HEK293 (cell line): ENCODE results near the gene DCAF5.

Experiments used
- CTCF ChIA-PET: fragments of 350-600 bp; formaldehyde crosslinking; extraction: SDS; loops from one replicate; lab custom pipeline; 2021; ENCODE audit warnings: antibody characterized with exemption; lab: Yijun Ruan, JAX
- POLR2A ChIA-PET: fragments of 300-600 bp; formaldehyde crosslinking; extraction: SDS; loops from one replicate; lab custom pipeline; 2020; ENCODE audit warnings: antibody characterized with exemption, inconsistent platforms; lab: Yijun Ruan, JAX
- H3K27ac ChIP-seq: fragments of 200-500 bp; sonication (Bioruptor generic); 2 replicates; pipeline ENCODE4 v1.5.1; 2014; ENCODE audit warnings: low read depth, low read length, control low read depth, inconsistent platforms; ENCODE audit errors: extremely low read depth
- H3K36me3 ChIP-seq, 2 experiments: fragments of 200-500 bp in 1 of 2; sonication (Bioruptor generic) in 1 of 2; 1 replicate in 1 of 2; 2 replicates in 1 of 2; pipeline ENCODE4 v1.5.1; 2014 to 2017; ENCODE audit warnings: inconsistent platforms in 2 of 2, low read length in 2 of 2; ENCODE audit not compliant: control insufficient read depth in 2 of 2, insufficient read depth in 1 of 2
- H3K4me1 ChIP-seq: fragments of 200-500 bp; sonication (Bioruptor generic); 2 replicates; pipeline ENCODE4 v1.5.1; 2014; ENCODE audit warnings: mild to moderate bottlenecking, low read length, inconsistent platforms; ENCODE audit not compliant: control insufficient read depth, insufficient read depth
- H3K4me3 ChIP-seq: 2 replicates; pipeline ENCODE4 v1.5.1; 2011; ENCODE audit warnings: low read depth, mild to moderate bottlenecking, control low read depth, low read length, moderate library complexity
- H3K9me3 ChIP-seq: fragments of 200-500 bp; sonication (Bioruptor generic); 2 replicates; pipeline ENCODE4 v1.5.1; 2014; ENCODE audit warnings: low read depth, low read length, inconsistent platforms; ENCODE audit not compliant: control insufficient read depth, insufficient read depth
- GLIS1 ChIP-seq: fragments of 450-650 bp; formaldehyde crosslinking; IDR thresholded peaks from 2 replicates; pipeline ENCODE4 v1.5.1; 2016; ENCODE audit warnings: missing biosample characterization, missing genetic modification characterization
- KLF10 ChIP-seq: fragments of 450-650 bp; IDR thresholded peaks from 2 replicates; pipeline ENCODE4 v1.5.1; 2018; ENCODE audit warnings: missing biosample characterization, mild to moderate bottlenecking, missing genetic modification characterization
- WT1 ChIP-seq: fragments of 450-650 bp; formaldehyde crosslinking; IDR thresholded peaks from 2 replicates; pipeline ENCODE4 v1.5.1; 2016; ENCODE audit warnings: missing biosample characterization, missing genetic modification characterization
- YY2 ChIP-seq: fragments of 450-650 bp; formaldehyde crosslinking; IDR thresholded peaks from 2 replicates; pipeline ENCODE4 v1.5.1; 2016; ENCODE audit warnings: missing biosample characterization, missing genetic modification characterization
- ZEB2 ChIP-seq: fragments of 450-650 bp; formaldehyde crosslinking; IDR thresholded peaks from 2 replicates; pipeline ENCODE4 v1.5.1; 2016; ENCODE audit warnings: missing biosample characterization, missing genetic modification characterization
- ZNF121 ChIP-seq: fragments of 450-650 bp; formaldehyde crosslinking; IDR thresholded peaks from 2 replicates; pipeline ENCODE4 v1.5.1; 2016; ENCODE audit warnings: missing biosample characterization, missing genetic modification characterization
- ZNF133 ChIP-seq: fragments of 450-650 bp; formaldehyde crosslinking; IDR thresholded peaks from 2 replicates; pipeline ENCODE4 v1.5.1; 2016; ENCODE audit warnings: missing biosample characterization, missing genetic modification characterization
- ZNF501 ChIP-seq: fragments of 450-650 bp; formaldehyde crosslinking; IDR thresholded peaks from 2 replicates; pipeline ENCODE4 v1.5.1; 2016; ENCODE audit warnings: missing biosample characterization, missing genetic modification characterization
- ZNF521 ChIP-seq: fragments of 450-650 bp; formaldehyde crosslinking; IDR thresholded peaks from 2 replicates; pipeline ENCODE4 v1.5.1; 2017; ENCODE audit warnings: missing biosample characterization, mild to moderate bottlenecking, missing genetic modification characterization
- ZNF544 ChIP-seq: fragments of 450-650 bp; formaldehyde crosslinking; IDR thresholded peaks from 2 replicates; pipeline ENCODE4 v1.5.0; 2017; ENCODE audit warnings: missing biosample characterization, missing genetic modification characterization
- ZNF629 ChIP-seq: fragments of 450-650 bp; formaldehyde crosslinking; IDR thresholded peaks from 2 replicates; pipeline ENCODE4 v1.5.1; 2017; ENCODE audit warnings: missing biosample characterization, missing genetic modification characterization
- ZNF701 ChIP-seq: fragments of 450-650 bp; formaldehyde crosslinking; IDR thresholded peaks from 2 replicates; pipeline ENCODE4 v1.5.1; 2016; ENCODE audit warnings: missing biosample characterization, missing genetic modification characterization
- TF ChIP-seq, protein P1 (sequence below): fragments of 450-650 bp; formaldehyde crosslinking; IDR thresholded peaks from 2 replicates; pipeline ENCODE4 v1.5.1; 2016; ENCODE audit warnings: missing biosample characterization, missing genetic modification characterization
- TF ChIP-seq, protein P2 (sequence below): fragments of 450-650 bp; formaldehyde crosslinking; IDR thresholded peaks from 2 replicates; pipeline ENCODE4 v1.5.1; 2016; ENCODE audit warnings: missing biosample characterization, missing genetic modification characterization
- TF ChIP-seq, protein P3 (sequence below): fragments of 450-650 bp; IDR thresholded peaks from 2 replicates; pipeline ENCODE4 v1.5.1; 2018; ENCODE audit warnings: missing biosample characterization, mild to moderate bottlenecking, missing genetic modification characterization
- TF ChIP-seq, protein P4 (sequence below): fragments of 450-650 bp; formaldehyde crosslinking; IDR thresholded peaks from 2 replicates; pipeline ENCODE4; 2016; ENCODE audit warnings: missing biosample characterization, missing genetic modification characterization
- TF ChIP-seq, protein P5 (sequence below): fragments of 450-650 bp; formaldehyde crosslinking; IDR thresholded peaks from 2 replicates; pipeline ENCODE4 v1.5.1; 2016; ENCODE audit warnings: missing biosample characterization, missing genetic modification characterization, low read depth
- TF ChIP-seq, protein P6 (sequence below): fragments of 450-650 bp; formaldehyde crosslinking; IDR thresholded peaks from 2 replicates; pipeline ENCODE4 v1.5.1; 2016; ENCODE audit warnings: missing biosample characterization, missing genetic modification characterization
- TF ChIP-seq, protein P7 (sequence below): fragments of 450-650 bp; formaldehyde crosslinking; IDR thresholded peaks from 2 replicates; pipeline ENCODE4 v1.5.1; 2016; ENCODE audit warnings: missing biosample characterization, missing genetic modification characterization, borderline replicate concordance

Gene DCAF5

DNA sequence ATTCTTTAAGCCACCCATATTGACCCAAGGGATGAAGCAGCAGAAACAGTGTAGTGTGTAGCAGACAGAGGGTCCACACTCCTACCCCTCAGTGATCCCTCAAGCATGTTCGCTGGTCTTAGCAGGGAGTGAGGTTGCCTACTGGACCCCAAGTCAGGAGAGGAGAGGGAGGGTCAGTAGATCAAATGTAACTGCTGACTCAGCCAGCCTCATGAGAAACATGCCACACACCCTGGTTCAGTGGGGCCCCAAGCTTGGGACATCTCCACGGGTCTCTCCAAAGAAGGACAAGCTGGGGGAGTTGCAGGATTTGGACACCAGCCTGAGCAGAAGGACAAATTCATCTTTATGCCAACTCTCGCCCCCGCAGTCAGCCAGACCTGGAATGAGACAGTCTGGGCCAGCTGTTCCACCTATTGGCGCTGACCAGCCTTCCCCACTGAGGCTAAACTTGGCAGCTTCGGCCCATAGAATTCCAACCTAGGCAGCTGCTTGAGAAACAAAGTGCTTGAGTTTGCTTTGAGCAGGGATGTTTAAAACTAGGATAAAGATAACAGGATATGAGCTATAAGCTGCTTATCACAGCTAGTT lies 107.9 kb downstream of the DCAF5 start:
- POLR2A ChIA-PET: no interaction called here
- CTCF ChIA-PET: no interaction called here
- H3K27ac ChIP-seq: no peak overlapping the region
- H3K4me1 ChIP-seq: no peaks in the 10 kb centered on the region
- H3K4me3 ChIP-seq: no peak overlapping the region
- H3K9me3 ChIP-seq: no peaks in the 10 kb centered on the region
- TF ChIP-seq ZNF629 (tag by site-specific recombination): no peak
- TF ChIP-seq, protein P1, sequence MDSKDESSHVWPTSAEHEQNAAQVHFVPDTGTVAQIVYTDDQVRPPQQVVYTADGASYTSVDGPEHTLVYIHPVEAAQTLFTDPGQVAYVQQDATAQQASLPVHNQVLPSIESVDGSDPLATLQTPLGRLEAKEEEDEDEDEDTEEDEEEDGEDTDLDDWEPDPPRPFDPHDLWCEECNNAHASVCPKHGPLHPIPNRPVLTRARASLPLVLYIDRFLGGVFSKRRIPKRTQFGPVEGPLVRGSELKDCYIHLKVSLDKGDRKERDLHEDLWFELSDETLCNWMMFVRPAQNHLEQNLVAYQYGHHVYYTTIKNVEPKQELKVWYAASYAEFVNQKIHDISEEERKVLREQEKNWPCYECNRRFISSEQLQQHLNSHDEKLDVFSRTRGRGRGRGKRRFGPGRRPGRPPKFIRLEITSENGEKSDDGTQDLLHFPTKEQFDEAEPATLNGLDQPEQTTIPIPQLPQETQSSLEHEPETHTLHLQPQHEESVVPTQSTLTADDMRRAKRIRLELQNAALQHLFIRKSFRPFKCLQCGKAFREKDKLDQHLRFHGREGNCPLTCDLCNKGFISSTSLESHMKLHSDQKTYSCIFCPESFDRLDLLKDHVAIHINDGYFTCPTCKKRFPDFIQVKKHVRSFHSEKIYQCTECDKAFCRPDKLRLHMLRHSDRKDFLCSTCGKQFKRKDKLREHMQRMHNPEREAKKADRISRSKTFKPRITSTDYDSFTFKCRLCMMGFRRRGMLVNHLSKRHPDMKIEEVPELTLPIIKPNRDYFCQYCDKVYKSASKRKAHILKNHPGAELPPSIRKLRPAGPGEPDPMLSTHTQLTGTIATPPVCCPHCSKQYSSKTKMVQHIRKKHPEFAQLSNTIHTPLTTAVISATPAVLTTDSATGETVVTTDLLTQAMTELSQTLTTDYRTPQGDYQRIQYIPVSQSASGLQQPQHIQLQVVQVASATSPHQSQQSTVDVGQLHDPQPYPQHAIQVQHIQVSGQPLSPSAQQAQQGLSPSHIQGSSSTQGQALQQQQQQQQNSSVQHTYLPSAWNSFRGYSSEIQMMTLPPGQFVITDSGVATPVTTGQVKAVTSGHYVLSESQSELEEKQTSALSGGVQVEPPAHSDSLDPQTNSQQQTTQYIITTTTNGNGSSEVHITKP (tag by site-specific recombination): peak; percentile 35; the same call in 1 of the 2 replicates
- no peaks in the 10 kb centered on the region for H3K36me3 ChIP-seq

DNA sequence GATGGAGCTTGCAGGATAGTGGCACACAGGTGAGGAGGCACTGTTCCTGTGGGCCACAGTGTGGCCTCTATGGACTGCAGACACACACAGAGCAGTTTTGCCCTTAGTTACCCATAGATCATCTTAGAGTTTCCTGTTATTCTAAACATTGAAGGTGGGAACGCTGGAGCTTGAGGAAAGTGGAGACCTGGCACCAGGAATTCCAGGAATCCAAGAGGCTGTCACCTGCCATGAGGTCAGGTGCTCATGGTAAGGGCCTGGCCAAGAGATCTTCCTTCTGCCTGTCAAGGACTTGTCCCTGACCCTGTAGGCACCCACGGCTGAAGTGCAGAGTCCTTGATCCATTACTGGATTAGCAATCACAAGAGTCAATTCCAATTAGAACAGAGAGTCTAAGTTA lies 108.6 kb downstream of the DCAF5 start:
- Histone ChIP-seq H3K4me3 (no peak overlapping the region), H3K4me1 (no peaks in the 10 kb centered on the region; the same call in 1 of the 2 replicates), H3K27ac (no peak overlapping the region), H3K9me3 (no peaks in the 10 kb centered on the region), H3K36me3 (no peaks in the 10 kb centered on the region)
- ChIA-PET CTCF (no interaction called here), POLR2A (no interaction called here)
- TF ChIP-seq, protein P2, sequence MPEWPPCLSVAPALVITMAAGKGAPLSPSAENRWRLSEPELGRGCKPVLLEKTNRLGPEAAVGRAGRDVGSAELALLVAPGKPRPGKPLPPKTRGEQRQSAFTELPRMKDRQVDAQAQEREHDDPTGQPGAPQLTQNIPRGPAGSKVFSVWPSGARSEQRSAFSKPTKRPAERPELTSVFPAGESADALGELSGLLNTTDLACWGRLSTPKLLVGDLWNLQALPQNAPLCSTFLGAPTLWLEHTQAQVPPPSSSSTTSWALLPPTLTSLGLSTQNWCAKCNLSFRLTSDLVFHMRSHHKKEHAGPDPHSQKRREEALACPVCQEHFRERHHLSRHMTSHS (tag by site-specific recombination): no peak
- no peak for TF ChIP-seq ZNF121 (tag by site-specific recombination)
- no peak for TF ChIP-seq ZNF701 (tag by site-specific recombination)
- no peak for TF ChIP-seq GLIS1 (tag by site-specific recombination)
- no peak for TF ChIP-seq ZNF521 (tag by site-specific recombination)
- TF ChIP-seq ZNF501: no peak
- TF ChIP-seq YY2 (tag by site-specific recombination): no peak
- no peak for TF ChIP-seq WT1 (tag by site-specific recombination)
- TF ChIP-seq, protein P3, sequence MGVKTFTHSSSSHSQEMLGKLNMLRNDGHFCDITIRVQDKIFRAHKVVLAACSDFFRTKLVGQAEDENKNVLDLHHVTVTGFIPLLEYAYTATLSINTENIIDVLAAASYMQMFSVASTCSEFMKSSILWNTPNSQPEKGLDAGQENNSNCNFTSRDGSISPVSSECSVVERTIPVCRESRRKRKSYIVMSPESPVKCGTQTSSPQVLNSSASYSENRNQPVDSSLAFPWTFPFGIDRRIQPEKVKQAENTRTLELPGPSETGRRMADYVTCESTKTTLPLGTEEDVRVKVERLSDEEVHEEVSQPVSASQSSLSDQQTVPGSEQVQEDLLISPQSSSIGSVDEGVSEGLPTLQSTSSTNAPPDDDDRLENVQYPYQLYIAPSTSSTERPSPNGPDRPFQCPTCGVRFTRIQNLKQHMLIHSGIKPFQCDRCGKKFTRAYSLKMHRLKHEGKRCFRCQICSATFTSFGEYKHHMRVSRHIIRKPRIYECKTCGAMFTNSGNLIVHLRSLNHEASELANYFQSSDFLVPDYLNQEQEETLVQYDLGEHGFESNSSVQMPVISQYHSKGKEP (tag by site-specific recombination): no peak
- TF ChIP-seq ZNF544 (tag by site-specific recombination): no peak
- TF ChIP-seq, protein P4, sequence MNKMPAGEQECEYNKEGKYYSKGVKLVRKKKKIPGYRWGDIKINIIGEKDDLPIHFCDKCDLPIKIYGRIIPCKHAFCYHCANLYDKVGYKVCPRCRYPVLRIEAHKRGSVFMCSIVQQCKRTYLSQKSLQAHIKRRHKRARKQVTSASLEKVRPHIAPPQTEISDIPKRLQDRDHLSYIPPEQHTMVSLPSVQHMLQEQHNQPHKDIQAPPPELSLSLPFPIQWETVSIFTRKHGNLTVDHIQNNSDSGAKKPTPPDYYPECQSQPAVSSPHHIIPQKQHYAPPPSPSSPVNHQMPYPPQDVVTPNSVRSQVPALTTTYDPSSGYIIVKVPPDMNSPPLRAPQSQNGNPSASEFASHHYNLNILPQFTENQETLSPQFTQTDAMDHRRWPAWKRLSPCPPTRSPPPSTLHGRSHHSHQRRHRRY (tag by site-specific recombination): no peak
- TF ChIP-seq, protein P5, sequence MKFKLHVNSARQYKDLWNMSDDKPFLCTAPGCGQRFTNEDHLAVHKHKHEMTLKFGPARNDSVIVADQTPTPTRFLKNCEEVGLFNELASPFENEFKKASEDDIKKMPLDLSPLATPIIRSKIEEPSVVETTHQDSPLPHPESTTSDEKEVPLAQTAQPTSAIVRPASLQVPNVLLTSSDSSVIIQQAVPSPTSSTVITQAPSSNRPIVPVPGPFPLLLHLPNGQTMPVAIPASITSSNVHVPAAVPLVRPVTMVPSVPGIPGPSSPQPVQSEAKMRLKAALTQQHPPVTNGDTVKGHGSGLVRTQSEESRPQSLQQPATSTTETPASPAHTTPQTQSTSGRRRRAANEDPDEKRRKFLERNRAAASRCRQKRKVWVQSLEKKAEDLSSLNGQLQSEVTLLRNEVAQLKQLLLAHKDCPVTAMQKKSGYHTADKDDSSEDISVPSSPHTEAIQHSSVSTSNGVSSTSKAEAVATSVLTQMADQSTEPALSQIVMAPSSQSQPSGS (tag by site-specific recombination): no peak
- TF ChIP-seq, protein P6, sequence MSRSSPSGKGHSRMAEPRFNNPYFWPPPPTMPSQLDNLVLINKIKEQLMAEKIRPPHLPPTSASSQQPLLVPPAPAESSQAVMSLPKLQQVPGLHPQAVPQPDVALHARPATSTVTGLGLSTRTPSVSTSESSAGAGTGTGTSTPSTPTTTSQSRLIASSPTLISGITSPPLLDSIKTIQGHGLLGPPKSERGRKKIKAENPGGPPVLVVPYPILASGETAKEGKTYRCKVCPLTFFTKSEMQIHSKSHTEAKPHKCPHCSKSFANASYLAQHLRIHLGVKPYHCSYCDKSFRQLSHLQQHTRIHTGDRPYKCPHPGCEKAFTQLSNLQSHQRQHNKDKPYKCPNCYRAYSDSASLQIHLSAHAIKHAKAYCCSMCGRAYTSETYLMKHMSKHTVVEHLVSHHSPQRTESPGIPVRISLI (tag by site-specific recombination): no peak
- TF ChIP-seq, protein P7, sequence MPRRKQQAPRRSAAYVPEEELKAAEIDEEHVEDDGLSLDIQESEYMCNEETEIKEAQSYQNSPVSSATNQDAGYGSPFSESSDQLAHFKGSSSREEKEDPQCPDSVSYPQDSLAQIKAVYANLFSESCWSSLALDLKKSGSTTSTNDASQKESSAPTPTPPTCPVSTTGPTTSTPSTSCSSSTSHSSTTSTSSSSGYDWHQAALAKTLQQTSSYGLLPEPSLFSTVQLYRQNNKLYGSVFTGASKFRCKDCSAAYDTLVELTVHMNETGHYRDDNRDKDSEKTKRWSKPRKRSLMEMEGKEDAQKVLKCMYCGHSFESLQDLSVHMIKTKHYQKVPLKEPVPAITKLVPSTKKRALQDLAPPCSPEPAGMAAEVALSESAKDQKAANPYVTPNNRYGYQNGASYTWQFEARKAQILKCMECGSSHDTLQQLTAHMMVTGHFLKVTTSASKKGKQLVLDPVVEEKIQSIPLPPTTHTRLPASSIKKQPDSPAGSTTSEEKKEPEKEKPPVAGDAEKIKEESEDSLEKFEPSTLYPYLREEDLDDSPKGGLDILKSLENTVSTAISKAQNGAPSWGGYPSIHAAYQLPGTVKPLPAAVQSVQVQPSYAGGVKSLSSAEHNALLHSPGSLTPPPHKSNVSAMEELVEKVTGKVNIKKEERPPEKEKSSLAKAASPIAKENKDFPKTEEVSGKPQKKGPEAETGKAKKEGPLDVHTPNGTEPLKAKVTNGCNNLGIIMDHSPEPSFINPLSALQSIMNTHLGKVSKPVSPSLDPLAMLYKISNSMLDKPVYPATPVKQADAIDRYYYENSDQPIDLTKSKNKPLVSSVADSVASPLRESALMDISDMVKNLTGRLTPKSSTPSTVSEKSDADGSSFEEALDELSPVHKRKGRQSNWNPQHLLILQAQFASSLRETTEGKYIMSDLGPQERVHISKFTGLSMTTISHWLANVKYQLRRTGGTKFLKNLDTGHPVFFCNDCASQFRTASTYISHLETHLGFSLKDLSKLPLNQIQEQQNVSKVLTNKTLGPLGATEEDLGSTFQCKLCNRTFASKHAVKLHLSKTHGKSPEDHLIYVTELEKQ (tag by site-specific recombination): no peak
- TF ChIP-seq KLF10 (tag by site-specific recombination): no peak
- no peak for TF ChIP-seq ZNF133
- TF ChIP-seq ZEB2: no peak
